Vagina (tissue), 2 donors: Measurements from ENCODE around the gene RAB3GAP2. TPM values are rescaled to one million over a fixed set of nuclear protein-coding genes. Genes with fewer than 3 reads are reported as not detected.
"Not testable (repeated sequence)": the region's sequence is repeated elsewhere in the genome, so short reads cannot be mapped to it uniquely, and the experiment has no call there.

Experiments used
- DNase-seq, 2 donors: peaks; one replicate each; pipeline ENCODE4 v3.0.0-alpha.2; 2017; ENCODE audit errors: extremely low spot score in 2 of 2
- H3K27ac ChIP-seq: fragments of 200-600 bp; sonication (generic); one replicate; pipeline ENCODE4 v1.5.1; 2019
- H3K27me3 ChIP-seq: fragments of 200-600 bp; sonication (generic); one replicate; pipeline ENCODE4 v1.5.1; 2019
- H3K36me3 ChIP-seq, 2 donors: fragments of 200-600 bp; sonication (generic); one replicate each; pipeline ENCODE4 v1.5.1; 2017 to 2019
- H3K4me1 ChIP-seq: fragments of 200-600 bp; sonication (generic); one replicate; pipeline ENCODE4 v1.5.1; 2019
- H3K4me3 ChIP-seq, 2 donors: fragments of 200-600 bp; sonication (generic); 1 replicate in 1 of 2; 2 replicates in 1 of 2; pipeline ENCODE4 v1.5.1; 2016 to 2019
- H3K9me3 ChIP-seq: fragments of 200-600 bp; sonication (generic); one replicate; pipeline ENCODE4 v1.5.1; 2019
- CTCF ChIP-seq, 3 experiments: fragments of 450-650 bp in 2 of 3; fragments of 200-600 bp in 1 of 3; sonication (generic) in 1 of 3; IDR thresholded peaks; one replicate each; pipeline ENCODE4 v1.5.1; 2017 to 2019; ENCODE audit warnings: antibody characterized with exemption in 3 of 3, mild to moderate bottlenecking in 2 of 3, moderate library complexity in 2 of 3
- POLR2A ChIP-seq, 2 donors: fragments of 450-650 bp; IDR thresholded peaks; one replicate each; pipeline ENCODE4 v1.6.1; 2017; ENCODE audit warnings: antibody characterized with exemption in 2 of 2, mild to moderate bottlenecking in 2 of 2, moderate library complexity in 2 of 2
- POLR2AphosphoS5 ChIP-seq, 2 donors: sonication (generic); formaldehyde crosslinking; IDR thresholded peaks; one replicate each; pipeline ENCODE4 v1.9.0; 2017; ENCODE audit warnings: antibody characterized with exemption in 2 of 2, mild to moderate bottlenecking in 2 of 2, low read depth in 1 of 2; ENCODE audit not compliant: insufficient read depth in 1 of 2
- intact Hi-C: fragments of 100-400 bp; cut with DNase I; formaldehyde crosslinking; loops from one replicate; pipeline ENCODE4 v1.15.1; 2023
- total RNA-seq: library from RNA; depleted of rRNA; stranded (reverse); fragments of >200 nt; gene quantifications from one replicate; pipeline ENCODE4 v1.2.3, GENCODE V29; 2016

Gene RAB3GAP2
- total RNA-seq, 1 donor from 2014 or later: 16.9 TPM

GRCh38 chr1:220241072-220241663 lies 31.1 kb downstream of the RAB3GAP2 start:
- Histone ChIP-seq H3K36me3 (no peaks in the 10 kb centered on the region), H3K27ac (no peak overlapping the region), H3K27me3 (no peaks in the 10 kb centered on the region), H3K4me3 (no peak overlapping the region), H3K4me1 (peaks cover 4% of the 10 kb centered on the region), H3K9me3 (no peaks in the 10 kb centered on the region)
- intact Hi-C loops: no loop called here
- TF ChIP-seq POLR2AphosphoS5 (IDR thresholded peaks at IDR 0.05; ENCODE audit: insufficient read depth in 1 of 2, low read depth in 1 of 2): no peak
- TF ChIP-seq CTCF (IDR thresholded peaks at IDR 0.05): no peak
- TF ChIP-seq POLR2A (IDR thresholded peaks at IDR 0.05): no peak
- no peak for DNase-seq

- DNase-seq: no peak
- peaks cover 4% of the 10 kb centered on the region for H3K4me1 ChIP-seq
- no peaks in the 10 kb centered on the region for H3K9me3 ChIP-seq
- no peak for TF ChIP-seq CTCF (IDR thresholded peaks at IDR 0.05)
- TF ChIP-seq POLR2A (IDR thresholded peaks at IDR 0.05): no peak
- no peak overlapping the region for H3K4me3 ChIP-seq
- H3K36me3 ChIP-seq: no peaks in the 10 kb centered on the region
- H3K27me3 ChIP-seq: no peaks in the 10 kb centered on the region
- intact Hi-C loops: no loop called here
- no peak overlapping the region for H3K27ac ChIP-seq
These were observed 32.3 kb downstream of the RAB3GAP2 start for GRCh38 chr1:220239966-220240365.

DNA sequence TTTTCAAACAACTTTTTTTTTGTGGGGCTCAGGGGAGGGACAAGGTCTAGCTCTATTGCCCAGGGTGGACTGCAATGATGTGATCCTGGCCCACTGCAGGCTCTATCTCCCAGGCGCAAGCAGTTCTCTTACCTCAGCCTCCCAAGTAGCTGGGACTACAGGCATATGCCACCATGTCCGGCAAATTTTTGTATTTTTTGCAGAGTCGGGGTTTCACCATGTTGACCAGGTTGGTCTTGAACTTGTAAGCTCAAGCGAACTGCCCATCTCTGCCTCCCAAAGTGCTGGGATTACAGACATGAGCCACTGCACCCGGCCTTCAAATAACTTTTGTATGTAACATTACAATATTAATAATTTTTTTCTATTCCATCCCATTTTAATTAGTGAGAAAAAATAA lies 33.0 kb downstream of the RAB3GAP2 start:
- Histone ChIP-seq H3K27ac (no peak overlapping the region), H3K4me1 (peaks cover 4% of the 10 kb centered on the region), H3K9me3 (no peaks in the 10 kb centered on the region), H3K36me3 (no peaks in the 10 kb centered on the region), H3K27me3 (no peaks in the 10 kb centered on the region), H3K4me3 (no peak overlapping the region)
- DNase-seq: no peak
- intact Hi-C loops: no loop called here
- no peak for TF ChIP-seq CTCF (IDR thresholded peaks at IDR 0.05)

DNA sequence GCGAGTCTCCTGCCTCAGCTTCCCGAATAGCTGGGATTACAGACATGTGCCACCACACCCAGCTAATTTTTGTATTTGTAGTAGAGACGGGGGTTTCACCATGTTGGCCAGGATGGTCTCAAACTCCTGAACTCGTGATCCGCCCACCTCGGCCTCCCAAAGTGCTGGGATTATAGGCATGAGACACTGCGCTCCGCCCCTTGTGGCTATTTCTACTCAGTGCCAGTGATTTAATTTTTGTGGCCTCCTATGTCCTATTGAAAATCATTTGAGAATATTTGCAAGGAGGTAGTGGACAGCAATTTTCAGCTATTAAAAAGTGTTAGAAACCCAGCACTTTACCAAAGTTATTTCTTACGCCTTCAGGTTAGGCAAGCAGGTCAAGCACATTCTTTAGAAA lies 36.0 kb downstream of the RAB3GAP2 start:
- H3K9me3 ChIP-seq, H3K27me3 ChIP-seq, H3K27ac ChIP-seq, H3K4me1 ChIP-seq, H3K4me3 ChIP-seq, intact Hi-C loops, DNase-seq, H3K36me3 ChIP-seq: not testable (repeated sequence)

DNA sequence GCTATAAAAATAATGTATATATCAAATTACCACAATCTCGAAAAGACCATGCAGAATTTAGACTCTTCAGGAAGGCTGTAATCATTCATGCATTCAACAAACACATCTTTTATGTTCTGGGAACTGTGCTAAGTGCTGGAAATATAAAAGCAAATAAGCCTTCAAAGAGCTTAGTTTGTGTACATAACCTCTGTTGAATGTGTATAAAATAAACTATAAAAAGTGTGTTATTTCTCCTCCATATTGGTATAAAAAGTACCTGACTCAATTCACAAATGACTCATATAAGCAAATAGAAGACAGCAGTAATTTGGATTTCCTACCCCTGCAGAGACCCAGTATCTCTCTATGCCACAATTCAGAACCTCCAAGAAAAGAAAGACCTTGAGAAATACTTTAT lies 36.8 kb downstream of the RAB3GAP2 start:
- H3K4me3 ChIP-seq: no peak overlapping the region
- no peaks in the 10 kb centered on the region for H3K36me3 ChIP-seq
- H3K4me1 ChIP-seq: peaks cover 4% of the 10 kb centered on the region
- no peak overlapping the region for H3K27ac ChIP-seq
- no peak for DNase-seq
- H3K9me3 ChIP-seq: no peaks in the 10 kb centered on the region
- intact Hi-C loops: no loop called here
- no peaks in the 10 kb centered on the region for H3K27me3 ChIP-seq
- TF ChIP-seq POLR2AphosphoS5 (IDR thresholded peaks at IDR 0.05; ENCODE audit: insufficient read depth in 1 of 2, low read depth in 1 of 2): no peak
- no peak for TF ChIP-seq CTCF (IDR thresholded peaks at IDR 0.05)
- no peak for TF ChIP-seq POLR2A (IDR thresholded peaks at IDR 0.05)

DNA sequence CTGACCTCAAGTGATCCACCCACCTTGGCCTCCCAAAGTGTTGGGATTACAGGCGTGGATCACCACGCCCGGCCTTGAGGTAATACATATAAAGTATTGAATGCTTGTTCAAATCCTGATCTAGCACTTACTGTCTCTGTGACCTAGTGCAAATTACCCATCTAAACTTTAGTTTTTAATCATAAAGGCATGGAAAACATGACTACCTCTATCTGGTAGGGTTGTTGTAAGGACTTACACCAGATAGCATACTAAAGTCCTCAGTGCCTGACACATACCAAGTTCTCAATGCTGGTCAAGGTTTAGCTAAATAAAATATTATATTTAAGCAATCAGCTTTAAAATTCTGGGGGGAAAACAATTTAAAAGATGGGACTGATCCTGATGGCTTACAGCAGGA lies 38.3 kb downstream of the RAB3GAP2 start:
- Histone ChIP-seq H3K4me1 (peaks cover under 1% of the 10 kb centered on the region), H3K9me3 (no peaks in the 10 kb centered on the region), H3K27ac (no peak overlapping the region), H3K36me3 (no peaks in the 10 kb centered on the region), H3K4me3 (no peak overlapping the region), H3K27me3 (no peaks in the 10 kb centered on the region)
- no peak for TF ChIP-seq POLR2A (IDR thresholded peaks at IDR 0.05)
- TF ChIP-seq CTCF (IDR thresholded peaks at IDR 0.05): no peak
- no peak for TF ChIP-seq POLR2AphosphoS5 (IDR thresholded peaks at IDR 0.05; ENCODE audit: insufficient read depth in 1 of 2, low read depth in 1 of 2)
- intact Hi-C loops: no loop called here
- no peak for DNase-seq
